SJCRH30 (cell line): ENCODE measurements around the gene LRRC27. TPM values are rescaled to one million over a fixed set of nuclear protein-coding genes. Genes with fewer than 3 reads are reported as not detected.

Experiments used
- DNase-seq, 2 experiments: peaks; one replicate each; pipeline ENCODE4 v3.0.0-alpha.2; 2015 to 2020
- H3K27ac ChIP-seq: fragments of 250-450 bp; sonication (Bioruptor Pico); 2 replicates; pipeline ENCODE4 v1.5.1; 2020; ENCODE audit warnings: mild to moderate bottlenecking, moderate library complexity
- H3K27me3 ChIP-seq: fragments of 250-450 bp; sonication (Bioruptor Pico); 2 replicates; pipeline ENCODE4 v1.5.1; 2020; ENCODE audit warnings: mild to moderate bottlenecking, moderate library complexity
- H3K36me3 ChIP-seq: fragments of 250-450 bp; sonication (Bioruptor Pico); 2 replicates; pipeline ENCODE4 v1.5.1; 2020; ENCODE audit warnings: mild to moderate bottlenecking, moderate library complexity
- H3K4me1 ChIP-seq: fragments of 250-450 bp; sonication (Bioruptor Pico); 2 replicates; pipeline ENCODE4 v1.5.1; 2020; ENCODE audit warnings: mild to moderate bottlenecking, moderate library complexity
- H3K4me3 ChIP-seq: fragments of 250-450 bp; sonication (Bioruptor Pico); 2 replicates; pipeline ENCODE4 v1.5.1; 2020; ENCODE audit warnings: mild to moderate bottlenecking, moderate library complexity
- H3K9me3 ChIP-seq: fragments of 250-450 bp; sonication (Bioruptor Pico); replicated peaks from 2 replicates; pipeline ENCODE4 v1.5.1; 2020; ENCODE audit warnings: mild to moderate bottlenecking, moderate library complexity
- total RNA-seq: library from RNA; depleted of rRNA; stranded (reverse); fragments of >200 nt; shearing (Covaris generic); gene quantifications from 2 replicates; pipeline ENCODE4 v1.2.3, GENCODE V29; 2014

Gene LRRC27
- total RNA-seq, 1 experiment from 2014 or later: 1.8 TPM

DNA sequence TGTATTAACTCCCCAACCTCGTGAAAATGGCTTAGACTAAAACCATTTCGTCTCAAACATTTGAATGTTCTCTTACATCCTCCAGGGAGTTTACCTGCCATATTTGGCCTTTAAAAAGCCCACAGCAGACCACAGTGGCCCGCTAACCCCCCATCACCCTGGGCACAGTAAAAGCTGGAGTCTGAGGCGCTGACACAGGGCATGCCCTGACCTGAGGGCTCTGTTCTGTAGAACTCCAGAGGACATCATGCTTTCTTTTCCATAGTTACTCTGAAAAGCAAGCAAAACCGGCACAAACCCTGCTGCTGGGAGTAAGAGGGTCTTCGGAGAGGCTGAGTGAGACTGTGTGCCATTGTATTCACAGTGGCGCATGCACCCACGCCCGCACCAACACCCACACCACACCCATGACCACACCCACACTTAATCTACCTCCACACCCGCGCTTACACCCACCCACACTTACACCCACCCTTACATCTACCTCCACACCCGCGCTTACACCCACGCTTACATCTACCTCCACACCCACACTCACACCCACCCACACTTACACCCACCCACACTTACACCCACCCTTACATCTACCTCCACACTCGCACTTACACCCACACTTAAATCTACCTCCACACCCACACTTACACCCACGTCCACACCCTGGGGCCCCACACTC lies 32.1 kb downstream of the LRRC27 start:
- no peak overlapping the region for H3K27ac ChIP-seq
- no peak overlapping the region for H3K4me3 ChIP-seq
- H3K27me3 ChIP-seq: no peaks in the 10 kb centered on the region
- no peaks in the 10 kb centered on the region for H3K4me1 ChIP-seq
- H3K9me3 ChIP-seq: no peaks in the 10 kb centered on the region
- DNase-seq: no peak
- H3K36me3 ChIP-seq: no peaks in the 10 kb centered on the region

DNA sequence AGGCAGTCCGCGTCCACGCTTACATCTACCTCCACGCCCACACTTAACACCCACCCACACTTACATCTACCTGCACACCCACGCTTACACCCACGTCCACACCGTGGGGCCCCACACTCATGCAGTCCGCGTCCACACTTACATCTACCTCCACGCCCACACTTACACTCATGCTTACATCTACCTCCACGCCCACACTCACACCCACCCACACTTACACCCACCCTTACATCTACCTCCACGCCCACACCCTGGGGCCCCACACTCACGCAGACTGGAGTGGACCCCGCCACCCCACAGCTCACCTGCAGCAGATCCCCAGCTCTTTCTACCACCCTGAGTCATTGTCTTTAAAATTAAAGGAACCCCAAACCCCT lies 32.6 kb downstream of the LRRC27 start:
- no peak for DNase-seq

DNA sequence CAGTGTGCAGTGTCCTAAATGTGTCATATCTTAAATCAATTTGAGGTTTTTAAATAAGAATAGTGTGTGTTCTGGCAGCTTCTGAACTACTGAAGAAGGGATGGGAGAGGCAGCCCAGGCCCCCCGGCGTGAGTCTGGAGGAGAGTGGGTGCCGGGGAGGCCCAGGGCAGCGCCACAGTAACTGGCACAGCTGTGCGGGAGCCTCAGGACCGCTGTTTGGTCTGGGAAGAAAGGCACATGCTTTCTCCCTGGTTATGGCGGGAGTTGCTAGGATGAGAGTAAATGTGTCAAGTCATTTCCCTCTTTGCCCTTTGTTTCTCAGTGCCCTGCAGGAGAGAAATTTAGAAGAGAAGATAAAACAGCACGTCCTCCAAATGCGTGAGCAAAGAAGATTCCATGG lies 33.1 kb downstream of the LRRC27 start:
- H3K9me3 ChIP-seq: no peaks in the 10 kb centered on the region
- DNase-seq: no peak
- no peaks in the 10 kb centered on the region for H3K4me1 ChIP-seq
- no peak overlapping the region for H3K27ac ChIP-seq
- H3K27me3 ChIP-seq: no peaks in the 10 kb centered on the region
- H3K36me3 ChIP-seq: no peaks in the 10 kb centered on the region
- H3K4me3 ChIP-seq: no peak overlapping the region

More for the DNA sequence above, 32.6 kb downstream of the LRRC27 start:
- Histone ChIP-seq H3K9me3 (no peaks in the 10 kb centered on the region), H3K4me3 (no peak overlapping the region), H3K27me3 (no peaks in the 10 kb centered on the region), H3K36me3 (no peaks in the 10 kb centered on the region), H3K27ac (no peak overlapping the region), H3K4me1 (no peaks in the 10 kb centered on the region)

DNA sequence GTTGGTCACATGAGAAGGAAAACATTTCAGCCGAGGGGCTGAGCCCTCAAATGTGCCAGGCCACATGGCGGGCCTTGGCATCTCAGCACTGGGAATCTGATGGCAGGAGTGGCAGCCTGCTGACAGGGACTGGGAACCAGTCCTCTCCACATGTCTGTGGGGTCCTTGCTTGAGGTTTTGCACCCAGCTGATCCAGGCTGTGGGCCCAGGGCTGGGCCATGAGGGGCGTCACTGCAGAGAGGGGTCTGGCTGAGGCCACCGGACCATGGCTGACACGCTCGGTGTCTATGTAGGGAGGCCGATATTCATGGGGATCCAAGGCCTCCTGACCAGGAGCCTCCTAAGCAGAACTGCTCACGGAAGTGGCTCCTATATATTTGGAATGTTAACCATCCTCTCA lies 34.0 kb downstream of the LRRC27 start:
- H3K36me3 ChIP-seq: no peaks in the 10 kb centered on the region
- H3K27ac ChIP-seq: no peak overlapping the region
- no peaks in the 10 kb centered on the region for H3K9me3 ChIP-seq
- DNase-seq: no peak
- no peaks in the 10 kb centered on the region for H3K4me1 ChIP-seq
- no peak overlapping the region for H3K4me3 ChIP-seq
- H3K27me3 ChIP-seq: no peaks in the 10 kb centered on the region

DNA sequence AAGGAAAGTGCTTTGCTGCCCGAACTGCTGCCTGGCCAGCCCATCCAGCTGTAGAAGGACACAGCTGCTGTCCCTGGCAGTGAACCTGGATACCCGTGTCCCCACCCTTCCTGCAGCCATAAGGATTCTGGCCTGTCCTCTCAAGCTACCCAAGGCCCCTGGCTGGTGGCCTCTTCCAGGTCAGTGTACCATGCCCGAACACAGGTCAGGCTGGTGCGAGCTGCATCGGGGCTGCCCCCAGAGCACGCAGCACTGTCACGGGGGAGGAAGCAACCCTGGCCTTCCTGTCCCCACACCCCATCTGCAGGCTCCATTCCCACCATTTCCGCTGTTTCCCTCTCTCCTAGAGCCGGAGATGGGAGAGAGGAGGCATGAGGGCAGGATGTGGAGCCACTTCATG lies 34.5 kb downstream of the LRRC27 start:
- no peak overlapping the region for H3K4me3 ChIP-seq
- H3K4me1 ChIP-seq: no peaks in the 10 kb centered on the region
- no peaks in the 10 kb centered on the region for H3K27me3 ChIP-seq
- H3K27ac ChIP-seq: no peak overlapping the region
- DNase-seq: no peak
- H3K36me3 ChIP-seq: no peaks in the 10 kb centered on the region
- no peaks in the 10 kb centered on the region for H3K9me3 ChIP-seq

DNA sequence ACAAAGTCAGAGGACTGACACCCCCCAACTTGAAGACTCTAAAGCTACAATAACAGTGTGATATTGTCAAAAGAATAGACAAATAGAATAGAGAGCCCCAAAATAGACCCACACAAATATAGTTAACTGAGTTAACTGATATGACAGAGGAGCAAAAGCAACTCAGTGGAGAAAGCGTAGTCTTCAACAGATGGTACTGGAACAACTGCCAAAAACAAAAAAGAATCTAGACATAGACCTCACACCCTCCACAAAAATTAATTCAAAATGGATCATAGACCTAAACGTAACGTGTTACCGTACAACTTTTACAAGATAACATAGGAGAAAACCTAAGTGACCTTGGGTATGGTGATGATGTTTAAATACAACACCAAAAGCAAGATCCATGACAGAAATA lies 36.4 kb downstream of the LRRC27 start:
- H3K27ac ChIP-seq: no peak overlapping the region
- no peak for DNase-seq
- H3K4me3 ChIP-seq: no peak overlapping the region
- no peaks in the 10 kb centered on the region for H3K4me1 ChIP-seq
- H3K27me3 ChIP-seq: no peaks in the 10 kb centered on the region
- H3K9me3 ChIP-seq: no peaks in the 10 kb centered on the region
- H3K36me3 ChIP-seq: no peaks in the 10 kb centered on the region

DNA sequence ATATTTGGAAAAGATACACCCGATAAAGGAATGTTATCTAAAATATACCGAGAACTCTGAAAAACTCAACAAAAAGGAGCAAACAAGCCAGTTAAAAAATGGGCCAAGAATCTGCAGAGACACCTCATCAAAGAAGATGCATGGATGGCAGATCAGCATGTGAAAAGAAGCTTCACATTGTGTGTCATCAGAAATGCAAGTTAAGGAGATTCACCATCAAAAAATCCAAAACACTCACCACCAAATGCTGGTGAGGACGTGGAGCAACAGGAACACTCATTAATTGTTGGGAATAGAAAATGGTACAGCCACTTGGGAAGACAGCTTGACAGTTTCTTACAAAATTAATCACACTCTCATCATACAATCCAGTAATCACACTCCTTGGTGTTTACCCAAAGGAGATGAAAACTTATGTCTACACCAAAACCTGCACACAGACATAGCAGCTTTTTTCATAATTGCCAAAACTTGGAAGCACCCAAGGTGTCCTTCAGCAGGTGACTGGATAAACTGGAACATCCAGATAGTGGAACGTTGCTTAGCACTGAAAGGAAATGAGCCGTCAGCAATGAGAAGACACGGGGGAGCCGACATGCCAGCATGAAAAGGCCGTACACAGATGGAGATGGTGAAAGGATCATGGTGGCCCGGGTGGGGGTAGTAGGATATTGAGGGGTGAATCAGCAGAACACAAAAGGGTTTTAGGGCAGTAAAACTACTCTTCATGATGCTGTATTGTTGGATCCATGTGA lies 37.1 kb downstream of the LRRC27 start:
- no peaks in the 10 kb centered on the region for H3K4me1 ChIP-seq
- no peak overlapping the region for H3K4me3 ChIP-seq
- no peak overlapping the region for H3K27ac ChIP-seq
- no peaks in the 10 kb centered on the region for H3K27me3 ChIP-seq
- H3K9me3 ChIP-seq: no peaks in the 10 kb centered on the region
- H3K36me3 ChIP-seq: no peaks in the 10 kb centered on the region
- no peak for DNase-seq

DNA sequence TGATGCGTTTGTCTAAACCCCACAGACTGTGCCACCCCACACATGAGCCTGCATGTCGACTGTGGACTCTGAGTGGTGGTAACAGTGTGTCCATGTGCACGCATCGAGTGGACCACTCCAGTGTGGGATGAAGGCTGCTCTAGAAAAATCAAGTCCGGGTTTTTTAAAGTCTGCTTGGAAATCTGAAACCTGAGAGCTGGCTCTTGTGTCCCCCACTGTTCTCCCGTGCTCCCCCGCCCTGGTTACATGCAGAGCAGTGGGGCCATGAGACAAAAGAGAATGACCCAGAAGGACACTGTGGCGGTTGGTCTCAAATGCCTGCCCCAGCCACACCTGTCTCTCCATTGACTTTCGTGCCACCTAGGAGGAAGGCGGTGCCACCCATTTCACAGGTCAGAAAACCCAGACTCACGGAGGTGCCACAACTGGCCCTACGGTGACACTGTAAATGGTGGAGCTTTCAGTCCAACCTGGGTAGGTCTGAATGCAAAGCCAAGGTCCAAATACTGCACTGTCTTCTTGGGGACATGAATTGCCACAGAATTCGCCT lies 37.7 kb downstream of the LRRC27 start:
- H3K9me3 ChIP-seq: no peaks in the 10 kb centered on the region
- H3K36me3 ChIP-seq: no peaks in the 10 kb centered on the region
- H3K27me3 ChIP-seq: no peaks in the 10 kb centered on the region

DNA sequence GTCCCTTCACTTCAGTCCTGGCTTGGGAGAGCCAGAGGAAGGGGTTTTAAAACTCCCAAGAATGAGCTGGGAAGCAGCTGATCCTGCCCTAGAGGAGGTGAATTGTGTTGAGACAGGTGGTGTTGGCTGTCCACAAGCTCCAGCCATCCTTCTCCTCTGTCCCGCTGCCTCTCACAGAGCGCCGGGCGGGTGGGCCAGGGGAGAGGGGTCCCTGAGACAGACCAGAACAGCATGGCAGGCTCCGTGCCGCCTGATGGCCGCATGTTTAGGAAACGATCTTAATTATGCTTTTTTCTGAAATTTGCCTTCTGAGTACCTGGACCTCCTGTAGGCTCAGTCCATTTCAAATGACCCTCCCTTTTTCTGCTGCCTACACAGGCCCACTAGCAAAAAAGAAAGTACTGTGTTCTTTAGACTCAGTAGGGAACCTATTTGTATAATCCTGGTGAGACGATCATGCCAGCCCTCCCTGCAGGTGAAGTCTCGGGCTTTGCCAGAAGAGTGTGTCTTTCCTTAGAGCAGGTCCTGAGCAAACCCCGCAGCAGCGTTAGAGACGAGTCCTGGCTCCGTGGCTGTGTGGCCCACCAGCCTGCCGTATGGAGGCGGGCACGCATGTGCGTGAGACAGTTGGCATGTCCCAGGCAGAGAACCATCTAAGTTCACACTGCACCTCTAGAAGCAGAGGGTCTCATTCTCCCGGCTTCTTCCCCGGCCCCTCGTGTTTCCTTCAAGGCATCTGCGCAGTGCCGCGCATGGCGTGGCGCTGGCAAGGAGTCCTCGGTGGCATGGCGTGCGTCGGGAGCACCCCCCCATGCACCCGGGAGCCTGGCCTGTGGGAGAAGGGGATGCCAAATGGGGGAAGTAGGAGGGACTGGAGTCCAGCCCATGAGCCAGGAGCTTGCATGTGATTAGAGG lies 38.7 kb downstream of the LRRC27 start:
- Histone ChIP-seq H3K4me1 (no peaks in the 10 kb centered on the region), H3K27me3 (no peaks in the 10 kb centered on the region), H3K36me3 (no peaks in the 10 kb centered on the region), H3K9me3 (no peaks in the 10 kb centered on the region), H3K27ac (no peak overlapping the region), H3K4me3 (no peak overlapping the region)
- no peak for DNase-seq

More for the DNA sequence above, 37.7 kb downstream of the LRRC27 start:
- DNase-seq: no peak
- Histone ChIP-seq H3K4me3 (no peak overlapping the region), H3K4me1 (no peaks in the 10 kb centered on the region), H3K27ac (no peak overlapping the region)

DNA sequence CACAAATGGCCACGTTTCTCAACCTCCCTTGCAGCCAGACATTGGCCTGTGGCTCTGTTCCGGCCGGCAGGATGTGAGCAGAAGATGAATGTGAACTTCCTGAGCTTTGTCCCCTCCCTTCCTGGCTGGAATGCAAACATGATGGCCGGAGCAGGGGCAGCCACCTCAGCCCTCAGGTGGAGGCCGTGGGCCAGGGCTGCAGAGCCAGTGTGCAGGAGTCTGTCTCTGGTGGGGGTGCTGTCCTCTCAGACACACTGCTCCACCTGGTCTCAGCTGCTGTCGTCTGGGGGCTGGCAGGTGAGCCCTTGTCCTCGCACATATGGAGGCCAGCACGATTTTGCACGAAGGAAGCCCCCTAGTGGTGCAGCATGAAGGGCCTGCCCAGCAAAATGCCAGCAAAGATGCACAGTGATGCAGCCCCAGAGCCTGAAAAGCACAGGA lies 39.7 kb downstream of the LRRC27 start:
- Histone ChIP-seq H3K4me1 (no peaks in the 10 kb centered on the region), H3K27ac (no peak overlapping the region), H3K4me3 (no peak overlapping the region), H3K9me3 (no peaks in the 10 kb centered on the region), H3K36me3 (no peaks in the 10 kb centered on the region), H3K27me3 (no peaks in the 10 kb centered on the region)
- DNase-seq: no peak

DNA sequence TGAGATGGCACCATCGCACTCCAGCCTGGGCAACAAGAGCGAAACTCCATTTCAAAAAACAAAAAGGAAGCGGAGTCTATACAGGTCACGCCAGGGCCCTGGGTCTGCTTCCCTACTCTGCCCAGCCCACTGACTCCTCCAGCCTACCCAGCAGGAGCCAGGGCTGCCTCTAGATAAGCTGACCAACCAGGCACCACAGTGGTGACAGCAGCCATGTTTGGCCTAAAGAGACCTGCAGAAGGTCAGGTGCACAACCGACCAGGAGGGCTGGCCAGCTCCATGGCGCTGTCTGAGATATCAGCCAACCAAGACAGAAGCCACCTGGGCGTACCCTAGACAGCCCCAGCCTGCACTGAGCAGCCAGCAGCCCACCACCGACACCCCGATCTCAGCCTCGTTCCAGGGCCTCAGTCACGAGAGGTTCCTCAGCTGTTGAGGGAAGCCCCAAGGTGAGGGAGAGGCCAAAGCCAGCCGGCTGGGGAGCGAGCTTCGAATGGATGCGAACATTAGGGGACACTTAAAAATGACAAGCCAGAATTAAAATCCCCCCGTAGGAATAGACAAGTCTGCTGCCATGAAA lies 40.6 kb downstream of the LRRC27 start:
- no peaks in the 10 kb centered on the region for H3K9me3 ChIP-seq
- no peaks in the 10 kb centered on the region for H3K4me1 ChIP-seq
- H3K4me3 ChIP-seq: no peak overlapping the region
- no peaks in the 10 kb centered on the region for H3K36me3 ChIP-seq
- no peaks in the 10 kb centered on the region for H3K27me3 ChIP-seq
- no peak overlapping the region for H3K27ac ChIP-seq
- DNase-seq: no peak

DNA sequence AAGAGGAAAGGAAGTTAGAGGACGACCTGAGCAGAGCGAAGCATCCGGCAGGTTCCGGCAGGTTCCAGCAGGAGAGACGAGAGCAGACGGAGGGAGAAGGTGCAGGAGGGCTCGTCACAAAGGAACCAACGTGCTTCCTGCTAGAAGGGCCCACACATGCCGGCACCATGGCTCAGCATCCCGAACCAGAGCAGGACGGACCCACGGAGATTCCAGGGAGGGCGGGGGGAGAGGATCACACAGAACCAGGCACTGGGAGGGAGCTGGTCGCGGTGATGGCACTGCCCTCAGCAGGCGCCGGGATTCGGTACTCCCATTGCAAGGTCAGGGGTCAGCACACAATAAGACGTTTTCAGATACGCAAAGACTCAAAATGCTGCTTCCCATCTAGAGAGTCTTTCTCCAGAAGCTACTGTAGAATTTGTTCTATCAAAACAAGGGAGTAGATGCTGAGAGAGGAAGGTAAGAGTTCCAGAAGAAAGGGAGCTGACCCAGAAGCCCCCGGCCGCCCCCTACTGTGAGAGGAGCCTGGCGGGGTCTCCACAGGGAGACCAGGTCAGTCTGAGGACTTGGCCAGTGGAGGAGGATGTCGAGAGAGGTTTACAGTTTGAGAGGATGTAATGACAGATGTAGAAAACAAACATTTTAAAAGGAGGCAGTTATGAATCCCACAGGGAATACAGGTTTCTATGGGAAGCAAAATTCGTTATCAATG lies 41.4 kb downstream of the LRRC27 start:
- no peak for DNase-seq
- Histone ChIP-seq H3K27ac (no peak overlapping the region), H3K27me3 (no peaks in the 10 kb centered on the region), H3K4me3 (no peak overlapping the region), H3K4me1 (no peaks in the 10 kb centered on the region), H3K36me3 (no peaks in the 10 kb centered on the region), H3K9me3 (no peaks in the 10 kb centered on the region)

DNA sequence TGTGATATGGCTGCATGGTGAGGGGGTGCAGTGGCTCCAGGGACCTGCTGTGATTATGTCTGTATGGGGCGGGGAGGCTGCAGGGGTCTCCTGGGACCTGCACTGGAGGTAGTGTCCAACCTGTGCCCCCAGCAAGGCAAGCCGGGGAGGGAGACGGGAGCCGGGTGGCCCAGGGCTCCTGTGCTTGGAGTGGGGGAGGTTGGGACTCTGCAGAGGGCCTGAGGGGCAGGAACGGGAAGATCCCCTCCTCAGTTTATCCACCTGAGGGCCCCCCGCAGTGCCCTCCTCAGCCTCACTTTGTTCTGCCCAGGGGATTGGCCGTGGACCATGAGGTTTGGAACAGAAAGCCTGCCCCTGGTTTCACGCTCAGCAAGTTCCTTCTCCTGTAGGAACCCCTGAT lies 42.2 kb downstream of the LRRC27 start:
- no peaks in the 10 kb centered on the region for H3K9me3 ChIP-seq
- no peaks in the 10 kb centered on the region for H3K36me3 ChIP-seq
- H3K4me1 ChIP-seq: no peaks in the 10 kb centered on the region
- DNase-seq: no peak
- no peak overlapping the region for H3K4me3 ChIP-seq
- H3K27ac ChIP-seq: no peak overlapping the region
- H3K27me3 ChIP-seq: no peaks in the 10 kb centered on the region

DNA sequence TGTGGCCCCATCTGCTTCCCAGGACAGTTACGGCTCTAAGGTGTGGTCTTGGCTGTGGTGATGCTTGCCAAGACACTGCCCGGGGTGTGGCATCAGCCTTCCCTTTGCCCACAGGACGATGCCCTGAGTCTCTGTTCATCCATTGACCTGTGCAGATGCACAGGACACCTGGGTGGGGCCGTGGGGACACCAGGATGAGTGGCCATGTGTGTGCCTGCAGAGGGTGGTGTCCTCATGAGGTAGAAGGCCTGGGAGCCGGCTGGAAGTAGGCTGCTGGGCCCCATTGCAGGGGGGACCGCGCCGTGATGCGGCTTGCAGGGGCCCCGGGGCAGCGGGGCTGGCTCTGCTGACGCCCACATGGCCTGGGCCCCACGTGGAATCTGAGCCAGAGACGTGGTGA lies 42.6 kb downstream of the LRRC27 start:
- H3K4me1 ChIP-seq: no peaks in the 10 kb centered on the region
- H3K4me3 ChIP-seq: no peak overlapping the region
- H3K9me3 ChIP-seq: no peaks in the 10 kb centered on the region
- DNase-seq: no peak
- H3K27me3 ChIP-seq: no peaks in the 10 kb centered on the region
- H3K27ac ChIP-seq: no peak overlapping the region
- no peaks in the 10 kb centered on the region for H3K36me3 ChIP-seq
